Measurements from ENCODE around the gene BPI.

Gene BPI

DNA sequence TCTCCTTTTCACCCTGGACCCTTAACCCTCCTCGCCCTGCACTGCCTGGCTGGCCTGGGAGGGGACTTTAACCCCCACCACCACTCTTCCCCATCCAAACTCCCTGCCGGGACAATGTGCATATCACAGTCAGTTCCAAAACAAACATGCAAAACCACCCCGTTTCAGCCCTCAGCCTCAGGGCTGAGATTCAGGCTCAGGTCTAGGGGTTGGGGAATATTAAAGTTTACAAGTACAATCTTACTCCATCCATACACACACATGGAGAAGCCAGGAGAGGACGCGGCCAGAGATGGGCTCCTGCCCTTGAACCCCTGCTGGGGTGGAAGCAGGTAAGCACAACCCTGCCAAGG lies 44.0 kb upstream of the BPI start:
- Mint-ChIP-seq H3K36me3 (ENCODE audit: low read depth) (no peaks in the 10 kb centered on the region), H3K4me3 (peak overlapping the region; percentile 74 to 88 (median 85)), H3K9me3 (peaks cover 5% of the 10 kb centered on the region), H3K27me3 (ENCODE audit: low read depth) (peaks cover 14% of the 10 kb centered on the region), H3K4me1 (peaks cover 41% of the 10 kb centered on the region), H3K27ac (peak overlapping the region; percentile 14 to 94 (median 91))
- TF ChIP-seq, protein P1, sequence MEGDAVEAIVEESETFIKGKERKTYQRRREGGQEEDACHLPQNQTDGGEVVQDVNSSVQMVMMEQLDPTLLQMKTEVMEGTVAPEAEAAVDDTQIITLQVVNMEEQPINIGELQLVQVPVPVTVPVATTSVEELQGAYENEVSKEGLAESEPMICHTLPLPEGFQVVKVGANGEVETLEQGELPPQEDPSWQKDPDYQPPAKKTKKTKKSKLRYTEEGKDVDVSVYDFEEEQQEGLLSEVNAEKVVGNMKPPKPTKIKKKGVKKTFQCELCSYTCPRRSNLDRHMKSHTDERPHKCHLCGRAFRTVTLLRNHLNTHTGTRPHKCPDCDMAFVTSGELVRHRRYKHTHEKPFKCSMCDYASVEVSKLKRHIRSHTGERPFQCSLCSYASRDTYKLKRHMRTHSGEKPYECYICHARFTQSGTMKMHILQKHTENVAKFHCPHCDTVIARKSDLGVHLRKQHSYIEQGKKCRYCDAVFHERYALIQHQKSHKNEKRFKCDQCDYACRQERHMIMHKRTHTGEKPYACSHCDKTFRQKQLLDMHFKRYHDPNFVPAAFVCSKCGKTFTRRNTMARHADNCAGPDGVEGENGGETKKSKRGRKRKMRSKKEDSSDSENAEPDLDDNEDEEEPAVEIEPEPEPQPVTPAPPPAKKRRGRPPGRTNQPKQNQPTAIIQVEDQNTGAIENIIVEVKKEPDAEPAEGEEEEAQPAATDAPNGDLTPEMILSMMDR (IDR thresholded peaks at IDR 0.05; ENCODE audit: unreplicated experiment in 3 of 3): no peak

DNA sequence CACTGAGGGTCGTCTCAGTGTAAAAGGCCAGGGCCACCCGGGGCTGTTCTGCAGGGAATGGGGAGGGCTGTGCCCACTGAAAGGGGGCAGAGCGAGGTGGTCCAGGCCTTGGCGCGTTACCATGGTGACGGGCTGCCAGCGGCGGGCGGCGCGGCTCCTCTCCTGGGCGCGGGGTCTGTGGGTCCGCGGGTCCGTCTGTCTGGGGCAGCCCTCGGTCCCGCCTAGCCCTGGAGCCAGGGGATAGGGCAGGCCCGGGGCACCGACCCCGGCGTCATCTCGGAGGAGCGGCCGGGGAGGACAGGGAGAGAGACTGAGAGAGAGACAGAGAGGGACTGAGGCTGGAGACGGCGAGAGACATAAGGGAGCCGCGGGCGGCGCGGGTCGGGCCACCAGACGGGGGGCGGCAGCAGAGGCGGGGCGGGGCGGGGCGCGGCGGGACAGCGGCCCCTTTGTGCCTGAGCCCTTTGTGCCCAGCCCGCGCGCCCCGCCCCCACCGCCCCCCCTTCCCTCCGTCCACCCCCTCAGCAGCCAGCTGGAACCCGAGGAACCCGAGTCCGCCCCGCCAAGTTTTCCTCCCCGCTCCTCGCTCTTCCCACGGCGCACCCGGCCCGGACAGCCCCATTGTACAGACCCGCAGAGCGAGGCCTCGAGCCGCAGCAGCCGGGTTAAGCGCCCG lies 43.4 kb upstream of the BPI start, which contains the start of gene KIAA1755:
TSS of gene KIAA1755 (minus strand) at position 358 of the 676 bp plus-strand sequence. CDS start at position 123, 235 bp downstream.
- peak within 1 kb of the TSS; percentile 14 to 94 (median 91) for H3K27ac Mint-ChIP-seq
- H3K36me3 Mint-ChIP-seq (ENCODE audit: low read depth): no peaks in the 10 kb centered on the region
- H3K4me3 Mint-ChIP-seq: peak within 1 kb of the TSS; percentile 74 to 90 (median 85)
- peaks cover 36% of the 10 kb centered on the region for H3K4me1 Mint-ChIP-seq
- H3K9me3 Mint-ChIP-seq: peaks cover 5% of the 10 kb centered on the region
- peaks cover 14% of the 10 kb centered on the region for H3K27me3 Mint-ChIP-seq (ENCODE audit: low read depth)
- TF ChIP-seq, protein P1 (IDR thresholded peaks at IDR 0.05; ENCODE audit: unreplicated experiment in 3 of 3): no peak

DNA sequence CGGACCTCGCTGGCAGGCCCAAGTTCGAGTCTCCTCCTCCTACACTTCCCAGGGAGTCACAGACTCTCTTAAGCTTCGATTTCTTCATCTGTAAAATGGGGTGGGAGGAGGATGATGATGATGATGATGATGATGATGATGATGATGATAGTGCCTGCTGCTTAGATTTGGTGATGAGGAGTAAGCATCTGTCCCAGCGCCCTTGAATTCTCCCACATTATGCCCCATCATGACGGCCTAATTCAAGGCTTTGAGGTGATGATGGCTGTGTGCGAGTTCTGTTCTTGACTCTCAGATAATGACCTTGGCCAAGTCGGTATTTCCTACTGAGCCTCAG lies 42.9 kb upstream of the BPI start:
- peaks cover 31% of the 10 kb centered on the region for H3K4me1 Mint-ChIP-seq
- peaks cover 14% of the 10 kb centered on the region for H3K27me3 Mint-ChIP-seq (ENCODE audit: low read depth)
- H3K27ac Mint-ChIP-seq: peak overlapping the region in 2 of 3 experiments; percentile 91 to 94
- H3K36me3 Mint-ChIP-seq (ENCODE audit: low read depth): no peaks in the 10 kb centered on the region
- peaks cover 8% of the 10 kb centered on the region for H3K9me3 Mint-ChIP-seq
- TF ChIP-seq, protein P1 (IDR thresholded peaks at IDR 0.05; ENCODE audit: unreplicated experiment in 3 of 3): no peak
- H3K4me3 Mint-ChIP-seq: peak overlapping the region; percentile 73 to 90 (median 85)

DNA sequence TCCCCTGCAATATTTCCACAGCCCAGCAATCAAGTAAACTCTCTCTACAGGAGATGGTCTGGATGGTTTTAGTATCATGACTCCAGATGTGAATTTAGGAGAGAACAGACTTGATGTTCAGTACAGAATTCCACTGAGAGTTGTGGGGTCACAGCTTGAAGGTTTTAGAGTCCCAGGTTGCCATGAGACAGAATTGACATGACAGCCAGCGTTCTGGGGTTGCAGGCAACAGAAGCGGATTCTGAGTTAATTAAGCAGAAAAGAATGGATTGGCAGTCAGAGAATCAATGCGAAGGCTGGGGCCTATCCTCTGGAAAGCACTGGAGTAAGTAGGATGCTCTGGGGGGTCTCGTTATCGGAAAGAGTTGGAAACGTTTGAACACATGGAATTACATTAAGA lies 41.0 kb upstream of the BPI start:
- H3K36me3 Mint-ChIP-seq (ENCODE audit: low read depth): no peaks in the 10 kb centered on the region
- TF ChIP-seq, protein P1 (IDR thresholded peaks at IDR 0.05; ENCODE audit: unreplicated experiment in 3 of 3): no peak
- H3K4me3 Mint-ChIP-seq: peak overlapping the region in 2 of 3 experiments; percentile 11 to 48
- H3K27me3 Mint-ChIP-seq (ENCODE audit: low read depth): peaks cover 14% of the 10 kb centered on the region
- peaks cover 8% of the 10 kb centered on the region for H3K9me3 Mint-ChIP-seq
- peaks cover 26% of the 10 kb centered on the region for H3K4me1 Mint-ChIP-seq
- peak overlapping the region in 1 of 3 experiments; percentile 49 for H3K27ac Mint-ChIP-seq

- TF ChIP-seq, protein P1 (IDR thresholded peaks at IDR 0.05; ENCODE audit: unreplicated experiment in 3 of 3): no peak
- H3K4me3 Mint-ChIP-seq: no peak overlapping the region
- H3K27me3 Mint-ChIP-seq (ENCODE audit: low read depth): peaks cover 8% of the 10 kb centered on the region
- no peaks in the 10 kb centered on the region for H3K36me3 Mint-ChIP-seq (ENCODE audit: low read depth)
- H3K9me3 Mint-ChIP-seq: peaks cover 8% of the 10 kb centered on the region
- no peak overlapping the region for H3K27ac Mint-ChIP-seq
- peaks cover 34% of the 10 kb centered on the region for H3K4me1 Mint-ChIP-seq
These were observed 37.5 kb upstream of the BPI start for GRCh38 chr20:38266426-38266825.

DNA sequence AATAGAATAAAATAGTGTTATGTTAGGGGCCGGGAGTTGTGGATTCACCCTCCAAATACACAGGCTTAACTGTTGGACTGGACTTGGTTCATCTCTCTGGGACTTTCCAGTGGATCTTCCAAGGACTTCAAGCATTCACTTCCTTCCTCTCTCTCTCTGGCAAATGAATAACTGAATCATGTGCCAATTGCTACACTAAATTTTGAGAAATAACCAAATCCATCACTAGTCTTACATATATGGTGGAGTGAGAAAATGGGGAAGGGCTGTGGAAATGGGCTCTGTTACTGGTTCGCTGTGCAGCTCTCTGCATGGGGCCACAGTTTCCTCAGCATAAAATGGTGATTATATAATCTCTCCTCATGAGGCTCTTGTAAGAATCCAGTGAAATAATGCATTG lies 36.7 kb upstream of the BPI start:
- H3K4me1 Mint-ChIP-seq: peaks cover 39% of the 10 kb centered on the region
- no peak overlapping the region for H3K4me3 Mint-ChIP-seq
- peaks cover 8% of the 10 kb centered on the region for H3K27me3 Mint-ChIP-seq (ENCODE audit: low read depth)
- H3K27ac Mint-ChIP-seq: peak overlapping the region in 1 of 3 experiments; percentile 11
- H3K9me3 Mint-ChIP-seq: peaks cover 8% of the 10 kb centered on the region
- TF ChIP-seq, protein P1 (IDR thresholded peaks at IDR 0.05; ENCODE audit: unreplicated experiment in 3 of 3): no peak
- H3K36me3 Mint-ChIP-seq (ENCODE audit: low read depth): no peaks in the 10 kb centered on the region
